HG03469 (cell line): Measurements from ENCODE around the gene NAA25.
"Not testable (repeated sequence)": the region's sequence is repeated elsewhere in the genome, so short reads cannot be mapped to it uniquely, and the experiment has no call there.

ENCODE experiments used
- ATAC-seq: cut with Tn5 transposase; IDR thresholded peaks from one replicate; pipeline ENCODE4 v1.9.1; 2021; ENCODE audit warnings: mild to moderate bottlenecking, moderate library complexity, moderate number of reproducible peaks; ENCODE audit not compliant: unreplicated experiment

NAA25 gene

DNA sequence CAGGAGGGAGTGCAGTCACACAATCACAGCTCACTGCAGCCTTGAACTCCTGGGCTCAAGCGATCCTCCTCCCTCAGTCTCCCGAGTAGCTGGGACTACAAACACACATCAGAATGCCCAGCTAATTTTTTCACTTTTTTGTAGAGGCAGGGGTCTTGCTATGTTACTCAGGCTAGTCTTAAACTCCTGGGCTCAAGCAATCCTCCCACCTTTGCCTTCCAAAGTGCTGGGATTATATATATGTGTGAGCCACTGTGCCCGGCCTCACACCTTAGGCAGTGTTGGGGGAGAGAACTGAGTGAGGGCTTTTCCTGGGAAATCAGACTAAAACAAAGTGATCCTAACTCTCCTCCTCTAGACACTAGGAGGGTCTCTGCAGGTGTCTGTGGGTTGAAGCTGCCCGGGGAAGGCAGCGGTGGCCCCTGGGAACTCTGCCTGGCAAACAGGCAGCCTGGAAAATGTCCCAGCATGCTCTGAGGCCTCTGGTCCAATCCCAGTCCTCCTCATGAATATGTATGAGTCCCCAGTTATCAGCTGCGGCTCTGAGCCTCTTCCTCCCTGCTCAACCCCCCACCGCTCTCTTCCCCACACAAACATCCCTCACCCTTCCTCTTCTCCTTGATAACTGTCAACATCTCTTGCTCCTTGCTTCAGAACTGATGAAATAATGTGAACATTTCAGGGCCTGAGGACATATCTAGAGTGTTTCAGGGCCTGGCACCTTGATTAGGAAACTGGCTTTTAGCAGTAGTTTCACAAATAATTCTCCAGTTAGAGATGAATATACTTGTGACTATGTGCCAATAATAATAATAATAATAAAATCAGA is 7.9 kb upstream of the NAA25 start:
- ATAC-seq, result no peak

DNA sequence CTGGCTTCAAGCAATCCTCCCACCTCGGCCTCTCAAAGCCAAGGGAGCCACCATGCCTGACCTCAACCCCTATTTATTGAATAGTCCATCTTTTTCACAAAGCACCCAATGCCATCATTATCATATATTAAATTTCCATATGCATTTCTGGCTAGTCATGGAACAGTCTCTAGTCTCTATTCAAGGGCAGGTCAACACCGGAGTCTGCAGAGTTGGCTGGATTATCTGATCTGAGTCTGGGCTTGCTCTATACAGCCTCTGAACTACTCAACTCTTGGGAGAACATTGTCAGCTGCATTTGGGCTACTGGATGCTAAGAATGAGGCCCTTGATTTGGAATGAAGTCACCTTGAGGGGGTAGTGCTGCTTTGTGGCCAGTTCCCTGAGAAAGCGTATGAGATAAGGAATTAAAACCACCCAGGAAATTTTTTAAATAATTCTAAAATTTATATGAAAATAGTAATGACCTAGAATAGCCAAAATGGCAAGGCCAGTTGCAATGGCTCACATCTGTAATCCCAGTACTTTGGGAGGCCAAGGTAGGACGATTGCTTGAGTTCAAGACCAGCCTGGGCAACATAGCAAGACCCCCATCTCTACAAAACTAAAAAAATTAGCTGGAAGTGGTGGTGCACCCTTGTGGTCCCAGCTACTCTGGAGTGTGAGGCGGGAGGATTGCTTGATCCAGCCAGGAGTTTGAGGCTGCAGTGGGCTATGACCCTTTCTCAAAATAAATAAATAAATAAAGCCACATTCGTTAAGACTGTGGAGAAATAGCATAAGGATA is 6.9 kb upstream of the NAA25 start:
- ATAC-seq, result no peak

DNA sequence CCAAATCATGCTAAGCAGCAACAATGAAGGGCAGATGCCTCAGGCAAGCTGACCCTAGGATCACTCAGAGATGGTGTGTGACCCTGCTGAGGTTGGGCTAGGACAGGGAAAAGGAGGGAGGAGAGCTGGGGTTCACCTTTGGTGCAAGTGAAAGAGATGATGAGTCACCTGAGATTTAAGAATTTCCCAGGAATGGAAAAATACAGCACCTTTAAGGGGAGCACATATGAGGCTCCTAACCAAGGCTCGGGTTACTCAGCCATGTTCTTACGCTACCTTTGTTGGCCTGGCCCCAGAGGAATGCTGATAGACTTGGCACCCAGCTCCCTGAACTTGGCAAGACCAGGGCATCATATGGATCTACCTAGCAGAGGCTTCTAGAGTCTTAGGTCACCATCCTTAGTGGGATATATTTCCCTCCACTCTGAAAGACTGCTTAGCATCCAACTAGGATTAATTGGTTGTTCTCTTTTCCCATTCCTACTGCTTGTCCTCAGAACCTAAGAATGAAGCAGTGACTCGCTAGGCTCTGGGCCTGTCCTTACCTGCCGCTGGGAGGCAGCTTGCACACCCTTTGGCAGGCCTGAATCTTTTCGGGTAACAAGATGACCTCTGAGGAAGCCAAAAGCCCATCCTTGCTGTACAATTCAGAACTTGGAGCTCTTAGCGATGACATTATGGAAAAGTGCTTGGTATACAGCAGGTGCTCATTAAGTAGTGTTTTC is 4.0 kb upstream of the NAA25 start:
- ATAC-seq, result no peak

DNA sequence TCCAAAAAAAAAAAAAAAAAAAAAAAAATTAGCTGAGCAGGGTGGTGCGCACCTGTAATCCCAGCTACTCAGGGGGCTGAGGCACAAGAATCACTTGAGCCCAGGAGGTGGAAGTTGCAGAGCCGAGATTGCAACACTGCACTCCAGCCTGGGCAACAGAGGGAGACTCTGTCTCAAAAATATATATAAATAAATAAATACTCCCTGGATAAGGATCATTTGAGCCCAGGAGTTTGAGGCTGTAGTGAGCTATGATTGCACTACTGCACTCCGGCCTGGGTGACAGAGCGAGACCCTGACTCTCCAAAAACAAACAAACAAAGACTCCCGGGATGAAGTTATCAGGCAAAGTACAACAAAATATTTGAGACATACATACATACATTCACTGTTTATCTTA is 3.3 kb upstream of the NAA25 start:
- no peak for ATAC-seq

DNA sequence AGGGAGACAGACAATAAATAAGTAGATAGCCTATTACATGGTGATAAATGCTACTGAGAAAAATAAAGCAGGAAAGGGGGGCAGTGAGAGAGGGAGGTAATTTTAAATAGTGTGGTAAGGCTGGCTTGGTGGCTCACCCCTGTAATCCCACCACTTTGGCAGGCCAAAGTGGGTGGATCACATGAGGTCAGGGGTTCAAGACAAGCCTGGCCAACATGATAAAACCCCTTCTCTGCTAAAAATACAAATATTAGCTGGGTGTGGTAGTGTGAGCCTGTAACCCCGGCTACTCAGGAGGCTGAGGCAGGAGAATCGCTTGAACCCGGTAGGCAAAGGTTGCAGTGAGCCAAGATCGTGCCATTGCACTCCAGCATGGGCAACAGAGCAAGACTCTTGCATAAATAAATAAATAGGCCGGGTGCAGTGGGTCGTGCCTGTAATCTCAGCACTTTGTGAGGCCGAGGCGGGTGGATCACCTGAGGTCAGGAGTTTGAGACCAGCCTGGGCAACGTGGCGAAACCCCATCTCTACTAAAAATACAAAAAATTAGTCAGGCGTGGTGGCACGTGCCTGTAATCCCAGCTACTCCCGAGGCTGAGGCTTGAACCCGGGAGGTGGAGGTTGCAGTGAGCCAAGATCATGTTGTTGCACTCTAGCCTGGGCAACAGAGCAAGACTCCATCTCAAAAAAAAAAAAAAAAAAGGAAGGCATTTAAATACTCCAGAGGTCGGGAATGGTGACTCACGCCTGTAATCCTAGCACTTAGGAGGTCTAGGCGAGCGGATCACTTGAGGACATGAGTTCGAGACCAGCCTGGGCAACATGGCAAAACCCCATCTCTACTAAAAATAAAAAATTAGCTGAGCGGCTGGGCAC is 2.4 kb upstream of the NAA25 start:
- ATAC-seq, result not testable (repeated sequence)

DNA sequence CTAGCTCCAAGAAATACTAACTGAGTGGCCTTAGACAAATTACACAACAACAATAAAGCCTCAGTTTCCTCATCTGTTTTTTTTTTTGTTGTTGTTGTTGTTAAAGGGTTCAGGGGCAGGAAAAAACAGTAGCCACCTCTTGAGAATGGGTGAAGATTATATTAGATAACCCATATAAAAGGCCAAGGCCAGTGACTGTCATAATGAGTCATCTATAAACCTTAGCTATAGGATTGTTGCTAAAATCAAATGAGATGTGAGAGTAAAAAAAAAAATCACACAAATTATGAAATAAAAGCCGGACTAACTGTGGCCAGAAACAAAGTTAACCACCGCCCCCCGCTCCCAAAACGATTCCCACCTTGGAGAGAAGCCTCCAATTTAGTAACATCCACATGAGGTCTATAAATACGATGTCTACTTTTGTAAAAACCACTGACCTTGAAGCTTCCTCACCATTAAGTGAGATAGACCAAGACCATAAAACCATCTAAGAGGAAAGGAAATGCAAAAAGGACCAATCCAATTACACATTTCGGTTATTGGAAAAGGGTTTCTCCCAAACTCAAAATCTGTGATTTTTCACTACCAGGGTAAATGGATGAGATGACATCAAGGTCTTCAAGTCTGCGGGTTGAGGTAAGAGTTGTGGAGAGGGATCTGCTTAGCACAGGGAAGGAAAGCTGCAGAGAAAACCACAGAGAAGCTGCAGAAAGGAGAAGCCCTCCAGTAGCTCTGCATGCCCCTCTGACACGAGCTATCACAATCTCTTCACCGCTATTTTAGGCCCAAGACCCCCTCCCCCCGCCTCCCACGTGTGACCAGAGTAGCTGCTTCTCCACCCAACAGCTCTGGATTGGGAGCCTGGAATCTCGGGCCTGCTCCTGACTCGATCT is 1.0 kb downstream of the NAA25 start:
- no peak for ATAC-seq

DNA sequence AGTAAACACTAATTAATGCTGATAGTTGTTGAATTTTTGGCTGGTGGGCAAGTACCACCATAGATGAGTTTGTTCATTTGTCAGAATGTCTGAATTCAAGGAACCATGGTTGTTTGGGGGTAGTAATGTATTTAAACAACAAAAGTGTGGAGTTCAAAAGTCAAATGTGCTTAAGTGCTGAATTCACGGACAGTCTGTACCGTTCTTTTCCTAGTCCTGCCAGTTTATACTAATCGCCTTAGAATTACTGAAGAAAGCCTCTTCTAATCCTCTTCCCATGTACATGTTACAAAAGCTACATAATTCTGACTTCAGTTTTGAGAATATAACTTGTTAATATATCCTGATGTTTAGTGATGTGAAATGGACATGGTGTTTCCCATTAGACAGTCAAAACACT is 2.7 kb downstream of the NAA25 start:
- ATAC-seq, result no peak

DNA sequence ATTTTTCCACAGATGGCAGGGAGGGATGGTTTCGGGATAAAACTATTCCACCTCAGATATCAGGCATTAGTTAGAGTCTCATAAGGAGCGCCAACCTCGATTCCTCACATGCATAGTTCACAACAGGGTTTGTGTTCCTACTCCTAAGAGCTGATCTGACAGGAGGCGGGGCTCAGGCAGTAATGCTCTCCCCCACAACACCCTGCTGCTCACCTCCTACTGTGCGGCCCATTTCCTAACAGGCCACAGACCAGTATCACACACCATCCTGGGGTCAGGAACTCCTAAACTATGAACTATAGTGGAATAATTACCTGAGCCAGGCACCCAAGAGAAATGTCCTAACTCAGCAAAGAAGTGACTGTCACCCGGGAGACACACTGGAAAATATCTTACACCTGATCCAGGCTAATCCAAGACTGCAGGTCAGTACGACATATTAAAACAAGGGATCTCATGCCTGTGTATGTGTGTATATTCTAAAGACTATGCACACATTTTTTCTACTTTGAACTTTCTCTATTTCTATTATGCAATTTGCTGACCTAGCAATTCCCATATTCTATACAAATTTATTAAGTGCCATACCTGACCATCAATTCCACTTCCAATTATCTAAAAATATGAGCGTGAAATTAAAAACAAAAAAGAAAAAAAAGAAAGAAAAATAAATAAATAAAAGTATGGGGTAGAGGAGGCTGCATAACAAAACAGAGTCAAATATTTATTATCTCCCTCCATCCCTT is 4.7 kb downstream of the NAA25 start:
- no peak for ATAC-seq

DNA sequence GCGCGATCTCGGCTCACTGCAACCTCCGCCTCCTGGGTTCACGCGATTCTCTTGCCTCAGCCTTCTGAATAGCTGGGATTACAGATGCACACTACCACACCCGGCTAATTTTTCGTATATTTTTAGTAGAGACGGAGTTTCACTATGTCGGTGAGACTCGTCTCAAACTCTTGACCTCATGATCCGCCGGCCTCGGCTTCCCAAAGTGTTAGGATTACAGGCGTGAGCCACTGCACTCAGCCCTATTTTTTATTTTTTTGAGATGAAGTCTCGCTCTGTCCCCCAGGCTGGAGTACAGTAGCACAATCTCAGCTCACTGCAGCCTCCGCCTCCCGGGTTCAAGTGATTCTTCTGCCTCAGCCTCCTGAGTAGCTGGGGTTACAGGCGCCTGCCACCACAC is 5.8 kb downstream of the NAA25 start:
- ATAC-seq, result not testable (repeated sequence)

DNA sequence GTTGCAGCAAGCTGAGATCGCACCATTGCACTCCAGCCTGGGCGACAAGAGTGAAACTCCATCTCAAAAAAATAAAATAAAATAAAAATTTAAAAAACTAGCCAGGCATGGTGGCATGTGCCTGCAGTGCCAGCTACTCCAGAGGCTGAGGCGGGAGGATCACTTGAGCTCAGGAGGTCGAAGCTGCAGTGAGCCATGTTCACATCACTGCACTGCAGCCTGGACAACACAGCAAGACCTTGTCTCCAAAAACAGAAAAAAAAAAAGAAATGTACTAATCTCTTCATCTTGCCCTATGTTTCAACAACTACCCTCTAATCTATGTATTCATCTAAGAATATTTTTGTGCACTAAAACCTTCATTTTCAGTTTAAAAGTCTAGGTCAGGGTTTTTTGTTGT is 6.5 kb downstream of the NAA25 start:
- ATAC-seq, result no peak

DNA sequence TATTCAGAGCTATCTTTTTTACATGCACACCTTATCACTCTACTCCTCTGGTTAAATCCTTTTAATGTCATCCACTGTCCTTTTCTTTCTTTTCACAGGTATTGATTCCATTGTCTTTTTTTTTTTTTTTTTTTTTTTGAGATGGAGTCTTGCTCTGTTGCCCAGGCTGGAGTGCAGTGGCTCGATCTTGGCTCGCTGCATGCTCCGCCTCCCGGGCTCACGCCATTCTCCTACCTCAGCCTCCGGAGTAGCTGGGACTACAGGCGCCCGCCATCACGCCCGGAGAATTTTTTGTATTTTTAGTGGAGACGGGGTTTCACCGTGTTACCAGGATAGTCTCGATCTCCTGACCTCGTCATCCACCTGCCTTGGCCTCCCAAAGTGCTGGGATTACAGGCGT is 8.1 kb downstream of the NAA25 start:
- ATAC-seq, result not testable (repeated sequence)

DNA sequence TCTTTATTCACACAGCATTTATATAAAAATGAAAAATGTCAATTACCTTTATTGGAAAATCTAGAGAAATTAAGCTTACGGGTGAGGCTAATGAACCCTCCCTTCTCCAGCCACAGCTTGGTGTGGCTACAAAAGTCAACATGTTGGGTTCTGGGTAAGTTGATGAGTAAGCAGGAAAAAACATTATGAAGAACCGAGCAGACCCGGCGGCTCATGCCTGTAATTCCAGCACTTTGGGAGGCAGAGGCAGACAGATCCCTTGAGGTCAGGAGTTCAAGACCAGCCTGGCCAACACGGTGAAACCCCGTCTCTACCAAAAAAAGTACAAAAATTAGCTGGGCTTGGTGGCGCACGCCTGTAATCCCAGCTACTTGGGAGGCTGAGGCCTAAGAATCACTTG is 10.9 kb downstream of the NAA25 start:
- no peak for ATAC-seq

DNA sequence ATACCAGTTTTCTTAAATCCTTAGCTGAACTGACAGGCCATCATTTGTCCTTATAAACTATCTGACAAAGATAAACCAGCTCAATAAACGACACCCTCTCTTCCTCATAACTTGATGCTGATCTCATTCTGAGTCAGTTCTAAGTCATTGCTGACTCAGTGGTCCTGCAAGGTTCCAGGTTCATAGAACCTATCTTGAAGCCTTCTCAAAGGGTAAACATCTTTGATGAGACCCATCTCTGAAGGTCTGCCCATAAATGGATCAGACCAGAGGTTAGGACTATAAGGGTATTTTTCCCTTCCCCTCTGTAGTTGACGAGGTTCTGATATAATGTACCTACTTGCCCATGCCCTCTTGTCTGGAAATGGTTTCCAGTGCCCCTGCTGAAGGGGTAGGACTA is 11.9 kb downstream of the NAA25 start:
- ATAC-seq, result peak; percentile 24

DNA sequence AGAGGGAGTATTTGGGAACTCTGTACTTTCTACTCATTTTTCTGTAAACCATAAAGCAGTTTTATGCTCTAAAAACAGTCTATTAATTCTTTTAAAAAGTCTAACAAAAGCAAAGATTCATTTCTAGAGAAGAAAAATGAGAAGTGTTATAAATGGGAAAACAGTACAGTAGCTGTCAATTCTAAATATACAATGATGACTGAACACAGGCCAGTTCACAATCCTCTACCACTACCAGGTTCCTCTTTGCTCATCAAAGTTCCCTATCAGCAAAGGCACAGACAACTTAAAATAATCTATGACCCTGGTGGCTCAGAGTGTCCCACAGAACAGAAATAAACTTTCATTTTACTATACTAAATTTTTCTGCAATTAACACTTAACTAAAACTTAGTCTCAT is 12.5 kb downstream of the NAA25 start:
- ATAC-seq, result peak; percentile 69

DNA sequence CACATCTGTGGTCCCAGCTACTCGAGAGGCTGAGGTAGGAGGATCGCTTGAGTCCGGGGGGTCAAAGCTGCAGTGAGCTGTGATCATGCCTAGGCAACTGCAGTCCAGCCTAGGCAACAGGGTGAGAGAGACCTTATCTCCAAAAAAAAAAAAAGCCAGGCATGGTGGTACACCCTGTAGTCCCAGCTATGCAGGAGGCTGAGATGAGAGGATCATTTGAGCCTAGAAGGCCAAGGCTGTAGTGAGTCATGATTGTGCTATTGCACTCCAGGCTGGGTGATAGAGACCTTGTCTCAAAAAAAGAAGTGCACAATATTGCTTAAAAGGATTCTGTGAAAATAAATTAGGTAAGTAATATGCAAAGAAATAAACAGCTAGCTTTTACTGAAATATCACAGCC is 17.0 kb downstream of the NAA25 start:
- ATAC-seq, result no peak

DNA sequence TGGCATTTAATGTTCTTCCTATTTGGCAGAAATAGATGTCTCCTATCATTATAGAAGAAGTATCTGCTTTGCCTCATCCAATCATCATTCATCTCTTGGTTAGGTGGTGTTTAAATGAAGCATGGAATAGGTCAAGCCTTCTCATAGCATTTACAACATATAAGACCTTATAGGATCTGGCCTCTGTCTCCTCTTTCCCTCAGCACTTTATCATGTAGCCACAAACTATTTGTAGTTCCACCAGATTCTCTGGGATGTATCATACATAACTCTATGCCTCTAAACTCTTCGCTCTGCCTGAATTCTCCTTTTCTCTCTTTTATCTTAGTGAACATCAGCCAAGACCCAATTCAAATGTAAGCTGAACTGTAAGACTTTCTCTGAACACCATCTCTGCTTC is 20.7 kb downstream of the NAA25 start:
- no peak for ATAC-seq

DNA sequence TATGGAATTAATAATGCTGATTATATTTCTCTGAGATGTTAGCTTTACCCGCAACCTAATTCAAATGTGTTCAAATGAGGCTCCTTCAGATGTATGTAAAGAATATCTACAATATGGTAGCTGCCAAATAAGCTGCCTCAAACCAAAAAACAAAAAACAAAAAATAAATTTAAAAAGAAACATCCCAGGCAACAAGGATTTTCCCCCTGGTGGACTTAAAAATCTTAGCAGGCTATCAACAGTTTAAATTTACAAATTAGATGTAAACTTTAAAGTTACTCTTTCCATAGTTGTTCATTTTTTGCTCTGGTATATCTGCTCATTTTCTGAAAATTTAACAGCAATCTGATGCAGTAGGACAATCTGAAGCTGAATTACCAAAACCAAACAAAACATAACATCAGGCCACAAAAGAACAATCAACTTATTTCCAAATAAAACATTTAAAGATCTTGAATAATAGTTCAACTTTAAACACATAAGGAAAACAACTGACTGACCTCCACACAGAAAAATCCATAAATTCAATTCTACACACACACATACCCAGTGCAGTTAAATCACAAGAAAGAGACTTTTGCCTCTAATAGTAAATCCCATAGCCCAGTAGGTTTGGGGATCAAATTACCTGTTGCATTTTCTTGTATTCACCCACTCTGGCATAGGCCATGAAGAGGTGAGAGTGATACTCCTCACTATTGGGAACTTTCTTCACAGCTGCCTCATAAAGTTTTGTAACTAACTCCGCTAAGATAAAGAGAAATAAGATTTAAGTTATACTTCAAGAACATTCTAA is 21.3 kb downstream of the NAA25 start:
- ATAC-seq, result no peak

DNA sequence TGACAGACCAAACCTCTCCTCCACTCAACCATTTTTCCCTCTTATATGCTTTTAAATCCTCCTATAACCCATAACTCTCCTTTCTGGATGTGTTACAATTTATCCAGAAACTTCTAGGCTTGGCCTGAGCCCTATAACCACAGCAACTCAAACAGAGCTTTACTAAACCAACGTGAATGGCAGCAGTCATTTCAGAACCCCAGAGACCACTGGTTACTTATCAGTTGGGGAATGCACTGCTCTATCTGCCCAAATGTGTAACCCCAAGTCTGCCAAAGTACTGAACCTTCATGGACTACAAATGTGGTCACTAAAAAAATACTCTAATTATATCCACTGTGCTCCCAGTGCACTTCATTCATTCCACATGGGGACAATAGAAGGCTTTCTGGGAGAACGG is 42.0 kb downstream of the NAA25 start:
- no peak for ATAC-seq
